IMR-90 (cell line): ENCODE measurements around the gene FBXL14. TPM values are rescaled to one million over a fixed set of nuclear protein-coding genes. Genes with fewer than 3 reads are reported as not detected.

Experiments
- ATAC-seq: fragments of 200-7000 bp; cut with Tn5 transposase; 2 replicates; pipeline ENCODE4 v1.9.1; 2020; ENCODE audit warnings: low read depth, mild to moderate bottlenecking, moderate library complexity
- BruUV-seq: library from RNA; stranded (reverse); fragments of 400-500 nt; replicated peaks from 2 replicates; lab custom pipeline; 2021; lab: Mats Ljungman, UMichigan
- CTCF ChIA-PET: fragments of 300-600 bp; formaldehyde crosslinking; extraction: SDS; loops from one replicate; lab custom pipeline; 2021; ENCODE audit warnings: antibody characterized with exemption; lab: Yijun Ruan, JAX
- POLR2A ChIA-PET: fragments of 300-600 bp; sonication (Branson Sonifier 250); formaldehyde crosslinking; loops from one replicate; lab custom pipeline; 2022; ENCODE audit warnings: antibody characterized with exemption; ENCODE audit not compliant: unreplicated experiment; lab: Charles Lee
- DNase-seq: peaks from one replicate; pipeline ENCODE4 v3.0.0; 2013
- H2AFZ ChIP-seq: replicated peaks from 2 replicates; pipeline ENCODE3; 2013; ENCODE audit warnings: low read length, mild to moderate bottlenecking; ENCODE audit not compliant: poor library complexity
- H2AK5ac ChIP-seq: 2 replicates; pipeline ENCODE4 v1.6.1; 2013; ENCODE audit warnings: low read depth, low read length, inconsistent platforms
- H2AK9ac ChIP-seq: replicated peaks from 2 replicates; pipeline ENCODE3; 2013; ENCODE audit warnings: mild to moderate bottlenecking, low read depth, low read length, moderate library complexity; ENCODE audit not compliant: poor library complexity
- H2BK120ac ChIP-seq: 2 replicates; pipeline ENCODE4 v1.6.1; 2013; ENCODE audit warnings: low read depth, low read length, inconsistent platforms
- H2BK15ac ChIP-seq: 3 replicates; pipeline ENCODE4 v1.6.1; 2013; ENCODE audit warnings: low read depth, low read length, inconsistent platforms
- H2BK20ac ChIP-seq: 2 replicates; pipeline ENCODE4 v1.6.1; 2013; ENCODE audit warnings: low read depth, mild to moderate bottlenecking, inconsistent platforms, low read length, moderate library complexity
- H2BK5ac ChIP-seq: 2 replicates; pipeline ENCODE4 v1.6.1; 2013; ENCODE audit warnings: mild to moderate bottlenecking, low read depth, low read length, inconsistent platforms; ENCODE audit not compliant: poor library complexity, severe bottlenecking
- H3K14ac ChIP-seq: replicated peaks from 2 replicates; pipeline ENCODE4 v1.6.1; 2013; ENCODE audit warnings: low read depth, low read length, inconsistent platforms
- H3K18ac ChIP-seq: 2 replicates; pipeline ENCODE4 v1.6.1; 2013; ENCODE audit warnings: low read depth, low read length, control low read depth
- H3K23ac ChIP-seq: 2 replicates; pipeline ENCODE4 v1.6.1; 2013; ENCODE audit warnings: low read depth, low read length, inconsistent platforms
- H3K27ac ChIP-seq: 2 replicates; pipeline ENCODE4 v1.5.1; 2013; ENCODE audit warnings: mild to moderate bottlenecking, control low read depth, low read length; ENCODE audit not compliant: insufficient read depth
- H3K27me3 ChIP-seq: 2 replicates; pipeline ENCODE4 v1.6.1; 2013; ENCODE audit warnings: low read length; ENCODE audit not compliant: control insufficient read depth, insufficient read depth
- H3K36me3 ChIP-seq: 2 replicates; pipeline ENCODE4 v1.6.1; 2013; ENCODE audit warnings: low read length, mixed read lengths; ENCODE audit not compliant: control insufficient read depth, insufficient read depth
- H3K4ac ChIP-seq: 2 replicates; pipeline ENCODE4 v1.6.1; 2013; ENCODE audit warnings: low read depth, low read length, inconsistent platforms
- H3K4me1 ChIP-seq: 2 replicates; pipeline ENCODE4 v1.6.1; 2013; ENCODE audit warnings: low read length, mixed read lengths; ENCODE audit not compliant: control insufficient read depth, insufficient read depth
- H3K4me2 ChIP-seq: 2 replicates; pipeline ENCODE4 v1.6.1; 2013; ENCODE audit warnings: low read depth, mild to moderate bottlenecking, control low read depth, low read length, moderate library complexity
- H3K4me3 ChIP-seq: 2 replicates; pipeline ENCODE4 v1.5.1; 2013; ENCODE audit warnings: low read depth, mild to moderate bottlenecking, control low read depth, low read length, moderate library complexity; ENCODE audit not compliant: insufficient read depth
- H3K56ac ChIP-seq: 2 replicates; pipeline ENCODE4 v1.6.1; 2013; ENCODE audit warnings: low read length, inconsistent platforms; ENCODE audit not compliant: insufficient read depth; ENCODE audit errors: extremely low read depth
- H3K79me1 ChIP-seq, 2 experiments: 2 replicates each; pipeline ENCODE4 v1.6.1; 2013; ENCODE audit warnings: low read length in 2 of 2, inconsistent platforms in 1 of 2, low read depth in 1 of 2
- H3K9ac ChIP-seq: 2 replicates; pipeline ENCODE4 v1.6.1; 2013; ENCODE audit warnings: low read depth, low read length, control low read depth
- H3K9me1 ChIP-seq: 2 replicates; pipeline ENCODE4 v1.6.1; 2013; ENCODE audit warnings: low read length, inconsistent platforms; ENCODE audit not compliant: insufficient read depth
- H3K9me3 ChIP-seq: 2 replicates; pipeline ENCODE4 v1.6.1; 2013; ENCODE audit warnings: low read length; ENCODE audit not compliant: control insufficient read depth, insufficient read depth
- H4K20me1 ChIP-seq: 2 replicates; pipeline ENCODE4 v1.6.1; 2013; ENCODE audit warnings: low read length, inconsistent platforms; ENCODE audit not compliant: insufficient read depth
- H4K5ac ChIP-seq: 2 replicates; pipeline ENCODE4 v1.6.1; 2013; ENCODE audit warnings: mild to moderate bottlenecking, low read depth, low read length, control low read depth
- H4K8ac ChIP-seq, 2 experiments: 2 replicates each; pipeline ENCODE4 v1.6.1; 2013; ENCODE audit warnings: low read depth in 2 of 2, low read length in 2 of 2, control low read depth in 1 of 2, inconsistent platforms in 1 of 2
- H4K91ac ChIP-seq: 2 replicates; pipeline ENCODE4 v1.6.1; 2013; ENCODE audit warnings: low read depth, low read length, inconsistent platforms; ENCODE audit not compliant: insufficient read depth
- MXI1 ChIP-seq: IDR thresholded peaks from 2 replicates; pipeline ENCODE4 v1.6.1; 2012; ENCODE audit warnings: low read depth, mild to moderate bottlenecking, low read length, moderate library complexity, borderline replicate concordance
- RAD21 ChIP-seq: IDR thresholded peaks from 2 replicates; pipeline ENCODE4 v1.6.1; 2012; ENCODE audit warnings: low read length, improper control_type of control experiment
- SMC3 ChIP-seq: fragments of 150-350 bp; IDR thresholded peaks from 2 replicates; pipeline ENCODE4 v1.6.1; 2016; ENCODE audit warnings: low read depth, mild to moderate bottlenecking, antibody characterized with exemption, low read length, moderate library complexity
- WGBS, 2 experiments: methylation state at CpG; one replicate each; pipeline versions ENCODE4 v1.1.5 to v1.1.7; 2013; ENCODE audit warnings: missing lambda C conversion rate in 2 of 2; ENCODE audit not compliant: insufficient read length in 1 of 2; ENCODE audit errors: extremely low coverage in 2 of 2; 5-methylcytosine and 5-hydroxymethylcytosine counted together
- dilution Hi-C: fragments of 300-500 bp; cut with HindIII; formaldehyde crosslinking; loops from one replicate; pipeline ENCODE4 v1.14.3; 2018; ENCODE audit warnings: low sequenced_read_pairs; ENCODE audit not compliant: unreplicated experiment
- in situ Hi-C: fragments of 300-500 bp; cut with MboI; formaldehyde crosslinking; loops from 3 replicates; pipeline ENCODE4 v1.14.3; 2019; ENCODE audit warnings: low sequenced_read_pairs, inconsistent platforms, mixed read lengths
- intact Hi-C: fragments of 100-400 bp; cut with micrococcal nuclease; formaldehyde crosslinking; loops from 2 replicates; pipeline ENCODE4 v1.10.0; 2022
- polyA plus RNA-seq, 3 experiments: library from polyadenylated mRNA; depleted of rRNA; stranded (reverse); fragments of >200 nt; gene quantifications; 2 replicates each; pipeline ENCODE4 v1.2.3, GENCODE V29; 2012; ENCODE audit warnings: low replicate concordance in 1 of 3
- total RNA-seq: library from RNA; depleted of rRNA; stranded (reverse); fragments of >200 nt; gene quantifications from 2 replicates; pipeline ENCODE4 v1.2.3, GENCODE V29; 2012
- TF ChIP-seq, protein P1 (sequence below): conservative IDR thresholded peaks from 2 replicates; pipeline ENCODE4 v1.5.1; 2012; ENCODE audit warnings: mild to moderate bottlenecking, low read depth, low read length, improper control_type of control experiment

The FBXL14 gene
- total and polyA plus RNA-seq, 2 of the 4 experiments (the other 2 are of a cell fraction), result 4.7 to 7.3 TPM

DNA sequence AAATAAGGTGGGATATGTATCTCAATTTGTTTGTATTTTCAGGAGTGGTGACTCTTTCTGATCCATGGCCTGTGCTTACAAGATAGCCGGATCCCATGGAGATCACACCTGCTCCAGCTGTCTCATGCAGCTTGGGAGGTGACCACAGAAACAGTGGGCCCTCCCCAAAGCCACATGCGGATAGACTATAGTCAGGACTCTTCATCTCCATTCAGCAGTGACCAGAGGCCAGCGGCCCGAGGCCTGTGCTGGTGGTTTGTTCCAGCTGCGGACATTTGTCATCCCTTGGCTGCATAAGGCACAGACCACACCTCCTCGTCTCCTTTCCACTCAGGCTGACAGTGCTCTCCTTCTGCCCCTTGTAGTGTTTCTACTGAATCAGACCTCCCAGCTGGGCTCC, 20.0 kb upstream of the FBXL14 start:
- TF ChIP-seq RAD21 (no peak), SMC3 (no peak), MXI1 (no peak)
- TF ChIP-seq, protein P1, sequence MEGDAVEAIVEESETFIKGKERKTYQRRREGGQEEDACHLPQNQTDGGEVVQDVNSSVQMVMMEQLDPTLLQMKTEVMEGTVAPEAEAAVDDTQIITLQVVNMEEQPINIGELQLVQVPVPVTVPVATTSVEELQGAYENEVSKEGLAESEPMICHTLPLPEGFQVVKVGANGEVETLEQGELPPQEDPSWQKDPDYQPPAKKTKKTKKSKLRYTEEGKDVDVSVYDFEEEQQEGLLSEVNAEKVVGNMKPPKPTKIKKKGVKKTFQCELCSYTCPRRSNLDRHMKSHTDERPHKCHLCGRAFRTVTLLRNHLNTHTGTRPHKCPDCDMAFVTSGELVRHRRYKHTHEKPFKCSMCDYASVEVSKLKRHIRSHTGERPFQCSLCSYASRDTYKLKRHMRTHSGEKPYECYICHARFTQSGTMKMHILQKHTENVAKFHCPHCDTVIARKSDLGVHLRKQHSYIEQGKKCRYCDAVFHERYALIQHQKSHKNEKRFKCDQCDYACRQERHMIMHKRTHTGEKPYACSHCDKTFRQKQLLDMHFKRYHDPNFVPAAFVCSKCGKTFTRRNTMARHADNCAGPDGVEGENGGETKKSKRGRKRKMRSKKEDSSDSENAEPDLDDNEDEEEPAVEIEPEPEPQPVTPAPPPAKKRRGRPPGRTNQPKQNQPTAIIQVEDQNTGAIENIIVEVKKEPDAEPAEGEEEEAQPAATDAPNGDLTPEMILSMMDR, result no peak
- H3K14ac ChIP-seq, result no peak overlapping the region
- no peak overlapping the region for H3K23ac ChIP-seq
- no peak overlapping the region for H2AK9ac ChIP-seq
- H3K9me1 ChIP-seq, result peaks cover 27% of the 10 kb centered on the region
- H2BK20ac ChIP-seq, result peak overlapping the region; percentile 65
- no peak overlapping the region for H2AFZ ChIP-seq
- intact Hi-C loops, result no loop called here
- peaks cover 40 to 92% of the 10 kb centered on the region in 2 experiments for H3K79me1 ChIP-seq
- in situ Hi-C loops, result no loop called here
- H4K5ac ChIP-seq, result no peak overlapping the region
- H3K36me3 ChIP-seq, result no peaks in the 10 kb centered on the region; the same call in 1 of the 2 replicates
- no peak overlapping the region for H3K56ac ChIP-seq
- no peak overlapping the region for H3K18ac ChIP-seq
- H3K9ac ChIP-seq, result no peak overlapping the region
- no peak for DNase-seq
- no peak overlapping the region for H3K4me2 ChIP-seq
- peak overlapping the region; percentile 8; the same call in 1 of the 2 replicates for H2AK5ac ChIP-seq
- H3K4me1 ChIP-seq, result peaks cover 13% of the 10 kb centered on the region
- dilution Hi-C loops, result no loop called here
- WGBS, 2 experiments, result no CpG with 5 or more reads among the region's 6 CpGs
- no peak overlapping the region for H4K8ac ChIP-seq
- BruUV-seq, result no TSS peak
- no peak overlapping the region for H2BK15ac ChIP-seq
- peaks cover 44% of the 10 kb centered on the region; the same call in 1 of the 2 replicates for H4K20me1 ChIP-seq
- no peak overlapping the region for H3K4me3 ChIP-seq
- no peak overlapping the region for H3K27ac ChIP-seq
- H2BK5ac ChIP-seq, result no peak overlapping the region
- H2BK120ac ChIP-seq, result peak overlapping the region; percentile 21; the same call in 1 of the 2 replicates
- ChIA-PET CTCF (no interaction called here), POLR2A (no interaction called here)
- H3K4ac ChIP-seq, result no peak overlapping the region
- no peaks in the 10 kb centered on the region for H3K27me3 ChIP-seq
- H3K9me3 ChIP-seq, result no peaks in the 10 kb centered on the region
- ATAC-seq, result no peak
- H4K91ac ChIP-seq, result no peak overlapping the region
